HepG2 (cell line): ENCODE data around the gene MRPL9.

Experiments used
- ATF6 ChIP-seq: sonication (generic); formaldehyde crosslinking; conservative IDR thresholded peaks from 2 replicates; pipeline ENCODE4 v1.4.0; 2020; ENCODE audit warnings: missing genetic modification reagents
- STAT5B ChIP-seq: sonication (generic); formaldehyde crosslinking; IDR thresholded peaks from 2 replicates; pipeline ENCODE4 v1.4.0; 2020; ENCODE audit warnings: missing genetic modification reagents
- ZNF367 ChIP-seq: sonication (generic); formaldehyde crosslinking; IDR thresholded peaks from 2 replicates; pipeline ENCODE4 v1.4.0; 2020; ENCODE audit warnings: missing genetic modification reagents, borderline replicate concordance
- ZNF737 ChIP-seq: sonication (generic); formaldehyde crosslinking; IDR thresholded peaks from 2 replicates; pipeline ENCODE4 v1.5.0; 2020; ENCODE audit warnings: missing genetic modification reagents, mild to moderate bottlenecking, borderline replicate concordance

- TF ChIP-seq ZNF737 (no peak), ATF6 (CRISPR knock-in tag) (no peak), STAT5B (CRISPR knock-in tag) (no peak), ZNF367 (CRISPR knock-in tag) (no peak)
These were observed 33.4 kb downstream of the MRPL9 start for GRCh38 chr1:151729966-151730291.
